Measurements from ENCODE around the gene PTPRR.
A peak's percentile ranks its signal among the peaks of the same experiment; 100 is the strongest.

The PTPRR gene

GRCh38 chr12:70849265-70849960 is 71.1 kb downstream of the PTPRR start:
- TF ChIP-seq ZBTB7A (IDR thresholded peaks at IDR 0.05; ENCODE audit: low read depth) (no peak), RAD21 (IDR thresholded peaks at IDR 0.05; ENCODE audit: low read depth) (peak; percentile 56)

GRCh38 chr12:70847871-70848270 is 72.7 kb downstream of the PTPRR start:
- TF ChIP-seq CEBPB (IDR thresholded peaks at IDR 0.05), result no peak
- no peak for TF ChIP-seq USF1 (IDR thresholded peaks at IDR 0.05)
- no peak for TF ChIP-seq EGR1 (IDR thresholded peaks at IDR 0.05)
- TF ChIP-seq MAX (IDR thresholded peaks at IDR 0.05), result no peak
- no peak for TF ChIP-seq YY1 (IDR thresholded peaks at IDR 0.05; ENCODE audit: low read depth)
- no peak for TF ChIP-seq TEAD4 (IDR thresholded peaks at IDR 0.05)
- no peak for TF ChIP-seq CREB1 (IDR thresholded peaks at IDR 0.05; ENCODE audit: low read depth)
- TF ChIP-seq FOXM1 (IDR thresholded peaks at IDR 0.05; ENCODE audit: borderline replicate concordance, low read depth), result no peak
- no peak for TF ChIP-seq EP300 (IDR thresholded peaks at IDR 0.05; ENCODE audit: borderline replicate concordance)
- TF ChIP-seq ZBTB7A (IDR thresholded peaks at IDR 0.05; ENCODE audit: low read depth), result no peak
- TF ChIP-seq REST (IDR thresholded peaks at IDR 0.05; ENCODE audit: low read depth), result no peak
- TF ChIP-seq RAD21 (IDR thresholded peaks at IDR 0.05; ENCODE audit: low read depth), result no peak
- TF ChIP-seq NFIC (IDR thresholded peaks at IDR 0.05), result no peak
- no peak for TF ChIP-seq TAF1 (IDR thresholded peaks at IDR 0.05; ENCODE audit: low read depth)
- TF ChIP-seq TCF12 (IDR thresholded peaks at IDR 0.05; ENCODE audit: low read depth), result no peak

GRCh38 chr12:70845268-70845667 is 75.3 kb downstream of the PTPRR start:
- no peak for TF ChIP-seq EGR1 (IDR thresholded peaks at IDR 0.05)
- no peak for TF ChIP-seq ZBTB7A (IDR thresholded peaks at IDR 0.05; ENCODE audit: low read depth)
- no peak for TF ChIP-seq USF1 (IDR thresholded peaks at IDR 0.05)

GRCh38 chr12:70843363-70843762 is 77.2 kb downstream of the PTPRR start:
- TF ChIP-seq FOXM1 (IDR thresholded peaks at IDR 0.05; ENCODE audit: borderline replicate concordance, low read depth) (no peak), NFIC (IDR thresholded peaks at IDR 0.05) (no peak), CEBPB (IDR thresholded peaks at IDR 0.05) (no peak), EP300 (IDR thresholded peaks at IDR 0.05; ENCODE audit: borderline replicate concordance) (no peak), RAD21 (IDR thresholded peaks at IDR 0.05; ENCODE audit: low read depth) (no peak), YY1 (IDR thresholded peaks at IDR 0.05; ENCODE audit: low read depth) (no peak), REST (IDR thresholded peaks at IDR 0.05; ENCODE audit: low read depth) (no peak), TCF12 (IDR thresholded peaks at IDR 0.05; ENCODE audit: low read depth) (no peak), EGR1 (IDR thresholded peaks at IDR 0.05) (no peak), CREB1 (IDR thresholded peaks at IDR 0.05; ENCODE audit: low read depth) (no peak), TEAD4 (IDR thresholded peaks at IDR 0.05) (no peak), MAX (IDR thresholded peaks at IDR 0.05) (no peak), USF1 (IDR thresholded peaks at IDR 0.05) (no peak), TAF1 (IDR thresholded peaks at IDR 0.05; ENCODE audit: low read depth) (no peak), ZBTB7A (IDR thresholded peaks at IDR 0.05; ENCODE audit: low read depth) (no peak)

- TF ChIP-seq CEBPB (IDR thresholded peaks at IDR 0.05) (no peak), REST (IDR thresholded peaks at IDR 0.05; ENCODE audit: low read depth) (no peak), EGR1 (IDR thresholded peaks at IDR 0.05) (no peak), TCF12 (IDR thresholded peaks at IDR 0.05; ENCODE audit: low read depth) (no peak), TAF1 (IDR thresholded peaks at IDR 0.05; ENCODE audit: low read depth) (no peak), MAX (IDR thresholded peaks at IDR 0.05) (no peak), FOXM1 (IDR thresholded peaks at IDR 0.05; ENCODE audit: borderline replicate concordance, low read depth) (no peak), TEAD4 (IDR thresholded peaks at IDR 0.05) (no peak), ZBTB7A (IDR thresholded peaks at IDR 0.05; ENCODE audit: low read depth) (no peak), CREB1 (IDR thresholded peaks at IDR 0.05; ENCODE audit: low read depth) (no peak), USF1 (IDR thresholded peaks at IDR 0.05) (no peak), NFIC (IDR thresholded peaks at IDR 0.05) (no peak), EP300 (IDR thresholded peaks at IDR 0.05; ENCODE audit: borderline replicate concordance) (no peak), YY1 (IDR thresholded peaks at IDR 0.05; ENCODE audit: low read depth) (no peak), RAD21 (IDR thresholded peaks at IDR 0.05; ENCODE audit: low read depth) (no peak)
Measured at GRCh38 chr12:70842942-70843341, 77.6 kb downstream of the PTPRR start.

Measured in Ishikawa (cell line).